HG02763 (cell line): ENCODE data around the gene STX12.

Source experiments
- ATAC-seq: cut with Tn5 transposase; IDR thresholded peaks from one replicate; pipeline ENCODE4 v1.9.1; 2021; ENCODE audit warnings: mild to moderate bottlenecking, moderate library complexity; ENCODE audit not compliant: unreplicated experiment

STX12 gene

GRCh38 chr1:27772932-27773825 is at the start of gene STX12:
STX12 (plus strand) TSS chr1:27773219; CDS start chr1:27773308, 89 bp downstream.
- ATAC-seq = peak; percentile 91

GRCh38 chr1:27724961-27725373 is 48.1 kb upstream of the STX12 start:
- ATAC-seq = no peak

GRCh38 chr1:27725374-27726172 is 47.4 kb upstream of the STX12 start, which contains the start of gene FAM76A:
FAM76A (plus strand) TSS chr1:27725961; CDS start chr1:27726081, 120 bp downstream.
- ATAC-seq = peak; percentile 94

GRCh38 chr1:27726173-27727044 is 46.6 kb upstream of the STX12 start:
- peak; percentile 19 for ATAC-seq

- ATAC-seq = no peak
These were observed 45.9 kb upstream of the STX12 start for GRCh38 chr1:27727126-27727525.

GRCh38 chr1:27736252-27736651 is 36.8 kb upstream of the STX12 start:
- ATAC-seq = no peak

GRCh38 chr1:27741121-27741520 is 31.9 kb upstream of the STX12 start:
- no peak for ATAC-seq

- ATAC-seq = no peak
These were observed 28.5 kb upstream of the STX12 start for GRCh38 chr1:27744556-27744955.

GRCh38 chr1:27745466-27745865 is 27.6 kb upstream of the STX12 start:
- no peak for ATAC-seq

GRCh38 chr1:27752360-27752759 is 20.7 kb upstream of the STX12 start:
- no peak for ATAC-seq

- no peak for ATAC-seq
These were observed 17.7 kb upstream of the STX12 start for GRCh38 chr1:27755286-27755685.

- no peak for ATAC-seq
These were observed 17.2 kb upstream of the STX12 start for GRCh38 chr1:27755865-27756264.

GRCh38 chr1:27759236-27759635 is 13.8 kb upstream of the STX12 start:
- no peak for ATAC-seq

GRCh38 chr1:27760426-27760825 is 12.6 kb upstream of the STX12 start:
- ATAC-seq = no peak

- no peak for ATAC-seq
These were observed 11.0 kb upstream of the STX12 start for GRCh38 chr1:27762033-27762432.

GRCh38 chr1:27763358-27763757 is 9.7 kb upstream of the STX12 start:
- ATAC-seq = no peak

- no peak for ATAC-seq
These were observed 2.7 kb upstream of the STX12 start for GRCh38 chr1:27770293-27770830.

GRCh38 chr1:27772036-27772931 is 735 bp upstream of the STX12 start:
- ATAC-seq = no peak

GRCh38 chr1:27773826-27774445 is 917 bp downstream of the STX12 start:
- no peak for ATAC-seq
